GM12801 (cell line): ENCODE measurements around the gene ACAT2.

Source experiments
- CTCF ChIP-seq: IDR thresholded peaks from one replicate; pipeline ENCODE4 v1.5.1; 2011; ENCODE audit warnings: control low read depth; ENCODE audit not compliant: insufficient read length; ENCODE audit errors: extremely low read depth

Gene ACAT2

GRCh38 chr6:159828074-159828473, 66.2 kb downstream of the ACAT2 start:
- no peak for TF ChIP-seq CTCF
